H9 (cell line): ENCODE results near the gene ATG2B. TPM values are rescaled to one million over a fixed set of nuclear protein-coding genes. Genes with fewer than 3 reads are reported as not detected.

Experiments used
- DNase-seq: peaks from one replicate; pipeline ENCODE4 v3.0.0-alpha.2; 2017
- H2AFZ ChIP-seq: one replicate; pipeline ENCODE4 v1.6.1; 2013; ENCODE audit warnings: mild to moderate bottlenecking, low read length, control low read depth, moderate library complexity
- H2AK5ac ChIP-seq: 2 replicates; pipeline ENCODE4 v1.6.1; 2013; ENCODE audit warnings: low read length, control low read depth, mixed read lengths; ENCODE audit not compliant: insufficient read length
- H2BK120ac ChIP-seq: one replicate; pipeline ENCODE4 v1.6.1; 2013; ENCODE audit warnings: low read depth, mild to moderate bottlenecking, low read length, control low read depth, inconsistent platforms; ENCODE audit not compliant: poor library complexity, severe bottlenecking
- H2BK12ac ChIP-seq: 2 replicates; pipeline ENCODE4 v1.6.1; 2013; ENCODE audit warnings: low read length, control low read depth, mixed read lengths, low read depth; ENCODE audit not compliant: insufficient read length
- H2BK15ac ChIP-seq: 2 replicates; pipeline ENCODE4 v1.6.1; 2013; ENCODE audit warnings: low read depth, low read length, control low read depth
- H2BK20ac ChIP-seq: one replicate; pipeline ENCODE4 v1.6.1; 2013; ENCODE audit warnings: low read depth, mild to moderate bottlenecking, low read length, control low read depth, inconsistent platforms; ENCODE audit not compliant: poor library complexity, severe bottlenecking
- H2BK5ac ChIP-seq: 2 replicates; pipeline ENCODE4 v1.6.1; 2013; ENCODE audit warnings: low read length, control low read depth, mixed read lengths; ENCODE audit not compliant: insufficient read length
- H3K14ac ChIP-seq: 2 replicates; pipeline ENCODE4 v1.6.1; 2013; ENCODE audit warnings: low read length, control low read depth; ENCODE audit not compliant: insufficient read depth
- H3K18ac ChIP-seq: 2 replicates; pipeline ENCODE4 v1.6.1; 2013; ENCODE audit warnings: low read depth, mild to moderate bottlenecking, mixed read lengths, low read length, control low read depth; ENCODE audit not compliant: insufficient read length
- H3K23ac ChIP-seq: 2 replicates; pipeline ENCODE4 v1.6.1; 2013; ENCODE audit warnings: low read length, control low read depth, mixed read lengths, low read depth; ENCODE audit not compliant: insufficient read length
- H3K23me2 ChIP-seq: 2 replicates; pipeline ENCODE4 v1.6.1; 2013; ENCODE audit warnings: low read depth, mild to moderate bottlenecking, mixed read lengths, low read length, control low read depth; ENCODE audit not compliant: insufficient read length, poor library complexity, severe bottlenecking
- H3K27ac ChIP-seq: 2 replicates; pipeline ENCODE4 v1.5.1; 2013; ENCODE audit warnings: low read length, control low read depth, mixed read lengths, low read depth; ENCODE audit not compliant: insufficient read length
- H3K27me3 ChIP-seq: 2 replicates; pipeline ENCODE4 v1.6.1; 2013; ENCODE audit warnings: low read length, control low read depth, inconsistent platforms; ENCODE audit not compliant: insufficient read depth
- H3K4ac ChIP-seq: 2 replicates; pipeline ENCODE4 v1.6.1; 2013; ENCODE audit warnings: low read depth, mild to moderate bottlenecking, control low read depth, inconsistent platforms, low read length, moderate library complexity
- H3K4me1 ChIP-seq: 2 replicates; pipeline ENCODE4 v1.6.1; 2013; ENCODE audit warnings: low read length, control low read depth, inconsistent platforms; ENCODE audit not compliant: insufficient read depth
- H3K4me2 ChIP-seq: 2 replicates; pipeline ENCODE4 v1.6.1; 2013; ENCODE audit warnings: low read length, control low read depth, mixed read lengths; ENCODE audit not compliant: insufficient read length, insufficient read depth
- H3K56ac ChIP-seq: 2 replicates; pipeline ENCODE4 v1.6.1; 2013; ENCODE audit warnings: low read depth, mild to moderate bottlenecking, mixed read lengths, low read length, control low read depth; ENCODE audit not compliant: insufficient read length
- H3K79me1 ChIP-seq: 2 replicates; pipeline ENCODE4 v1.6.1; 2013; ENCODE audit warnings: low read depth, mild to moderate bottlenecking, moderate library complexity, low read length, control low read depth, inconsistent platforms; ENCODE audit not compliant: insufficient read depth, poor library complexity, severe bottlenecking
- H3K79me2 ChIP-seq: 2 replicates; pipeline ENCODE4 v1.6.1; 2013; ENCODE audit warnings: low read length, control low read depth, inconsistent platforms; ENCODE audit not compliant: insufficient read depth
- H3K9ac ChIP-seq: 2 replicates; pipeline ENCODE4 v1.6.1; 2013; ENCODE audit warnings: low read length, control low read depth, mixed read lengths; ENCODE audit not compliant: insufficient read length; ENCODE audit errors: extremely low read depth
- H3K9me3 ChIP-seq: one replicate; pipeline ENCODE4 v1.6.1; 2013; ENCODE audit warnings: low read depth, low read length, inconsistent platforms; ENCODE audit not compliant: control insufficient read depth
- H3T11ph ChIP-seq: one replicate; pipeline ENCODE4 v1.6.1; 2013; ENCODE audit warnings: mild to moderate bottlenecking, low read length, control low read depth, inconsistent platforms
- H4K20me1 ChIP-seq: one replicate; pipeline ENCODE4 v1.6.1; 2013; ENCODE audit not compliant: control insufficient read depth, insufficient read length, insufficient read depth
- H4K5ac ChIP-seq: 2 replicates; pipeline ENCODE4 v1.6.1; 2013; ENCODE audit warnings: low read depth, mild to moderate bottlenecking, mixed read lengths, low read length, control low read depth; ENCODE audit not compliant: insufficient read length
- H4K8ac ChIP-seq: replicated peaks from 2 replicates; pipeline ENCODE4 v1.6.1; 2013; ENCODE audit warnings: low read length, control low read depth, mixed read lengths, low read depth; ENCODE audit not compliant: insufficient read length
- H4K91ac ChIP-seq: 2 replicates; pipeline ENCODE4 v1.6.1; 2013; ENCODE audit warnings: low read depth, mild to moderate bottlenecking, moderate library complexity, mixed read lengths, low read length, control low read depth; ENCODE audit not compliant: insufficient read length
- H3K27ac Mint-ChIP-seq, 3 experiments: 2 replicates in 2 of 3; 3 replicates in 1 of 3; pipeline ENCODE4 v1.8.0; 2020 to 2021; ENCODE audit warnings: mixed read lengths in 3 of 3, mild to moderate bottlenecking in 1 of 3, moderate library complexity in 1 of 3
- H3K27me3 Mint-ChIP-seq: 2 replicates; pipeline ENCODE4 v1.8.0; 2021; ENCODE audit warnings: low read depth, mild to moderate bottlenecking, moderate library complexity, mixed read lengths
- H3K36me3 Mint-ChIP-seq, 3 experiments: 2 replicates in 2 of 3; 3 replicates in 1 of 3; pipeline ENCODE4 v1.8.0; 2020 to 2021; ENCODE audit warnings: low read depth in 3 of 3, mixed read lengths in 3 of 3; ENCODE audit not compliant: insufficient read depth in 1 of 3
- H3K4me1 Mint-ChIP-seq, 2 experiments: 2 replicates each; pipeline ENCODE4 v1.8.0; 2020; ENCODE audit warnings: mixed read lengths in 2 of 2
- H3K4me3 Mint-ChIP-seq, 2 experiments: 2 replicates in 1 of 2; 3 replicates in 1 of 2; pipeline ENCODE4 v1.8.0; 2020 to 2021; ENCODE audit warnings: mild to moderate bottlenecking in 2 of 2, mixed read lengths in 2 of 2, moderate library complexity in 1 of 2
- H3K9me3 Mint-ChIP-seq, 2 experiments: 2 replicates in 1 of 2; 3 replicates in 1 of 2; pipeline ENCODE4 v1.8.0; 2020; ENCODE audit warnings: mild to moderate bottlenecking in 2 of 2, mixed read lengths in 2 of 2, moderate library complexity in 1 of 2
- CTCF ChIP-seq: fragments of 200-600 bp; sonication (generic); conservative IDR thresholded peaks from 3 replicates; pipeline ENCODE4 v1.8.0; 2021; ENCODE audit warnings: antibody characterized with exemption, mild to moderate bottlenecking
- WGBS: extraction: QIAGEN DNeasy Blood & Tissue Kit; methylation state at CpG from one replicate; pipeline ENCODE4 v1.1.7; 2013; ENCODE audit warnings: missing lambda C conversion rate, low lambda C conversion rate, mixed read lengths; ENCODE audit not compliant: insufficient read length; ENCODE audit errors: extremely low coverage; 5-methylcytosine and 5-hydroxymethylcytosine counted together
- total RNA-seq: library from RNA; stranded (reverse); gene quantifications from 2 replicates; pipeline ENCODE4 v1.2.1, GENCODE V29; 2021

The ATG2B gene
- total RNA-seq, 1 experiment from 2014 or later, result 12.6 TPM

DNA sequence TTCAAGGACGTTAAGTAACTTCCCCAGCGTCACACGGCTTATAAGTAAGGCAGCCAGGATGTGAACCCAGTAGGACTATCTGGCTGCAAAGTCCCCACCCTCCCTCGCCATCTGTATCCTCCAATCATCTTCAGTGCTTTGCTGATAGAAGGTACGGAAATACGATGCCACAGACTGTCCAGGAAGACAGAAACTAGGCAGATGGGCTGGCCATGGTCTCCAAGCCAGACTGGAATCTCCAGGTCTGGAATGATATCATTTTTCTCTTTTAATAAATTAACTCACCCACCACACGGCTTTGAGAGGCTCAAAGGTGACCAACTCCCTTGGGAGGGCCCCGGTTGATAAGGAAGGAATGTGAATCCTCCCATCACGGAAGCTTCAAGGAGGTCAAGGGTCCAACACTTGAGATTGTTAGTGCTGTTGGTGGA, 123.4 kb downstream of the ATG2B start:
- H3K4me1 ChIP-seq, result peaks cover 6% of the 10 kb centered on the region
- H4K20me1 ChIP-seq, result no peaks in the 10 kb centered on the region
- no peak overlapping the region for H3K4me2 ChIP-seq
- no peak overlapping the region for H2AK5ac ChIP-seq
- no peak overlapping the region for H3K18ac ChIP-seq
- Mint-ChIP-seq H3K4me1 (peaks cover 7 to 8% of the 10 kb centered on the region in 2 experiments), H3K36me3 (no peaks in the 10 kb centered on the region), H3K9me3 (peaks cover 8 to 10% of the 10 kb centered on the region in 2 experiments; a peak in 4 of 5 replicates), H3K27me3 (peaks cover 6% of the 10 kb centered on the region), H3K4me3 (no peak overlapping the region), H3K27ac (peak overlapping the region in 1 of 3 experiments; percentile 80; a peak in 1 of 7 replicates)
- no CpG with 5 or more reads among the region's 9 CpGs for WGBS
- no peak overlapping the region for H2BK120ac ChIP-seq
- no peak for TF ChIP-seq CTCF
- H3T11ph ChIP-seq, result no peak overlapping the region
- no peak overlapping the region for H4K8ac ChIP-seq
- no peak overlapping the region for H2AFZ ChIP-seq
- no peak overlapping the region for H2BK20ac ChIP-seq
- no peak overlapping the region for H3K4ac ChIP-seq
- H3K14ac ChIP-seq, result no peak overlapping the region
- no peaks in the 10 kb centered on the region for H3K23me2 ChIP-seq
- H3K23ac ChIP-seq, result no peak overlapping the region
- H4K5ac ChIP-seq, result no peak overlapping the region
- no peak overlapping the region for H3K27ac ChIP-seq
- no peaks in the 10 kb centered on the region for H3K79me1 ChIP-seq
- H2BK12ac ChIP-seq, result no peak overlapping the region
- H3K79me2 ChIP-seq, result no peaks in the 10 kb centered on the region
- H2BK5ac ChIP-seq, result no peak overlapping the region
- no peak overlapping the region for H3K56ac ChIP-seq
- no peak overlapping the region for H3K9ac ChIP-seq
- no peak overlapping the region for H2BK15ac ChIP-seq
- no peak overlapping the region for H4K91ac ChIP-seq
- H3K9me3 ChIP-seq, result no peaks in the 10 kb centered on the region
- H3K27me3 ChIP-seq, result no peaks in the 10 kb centered on the region
- DNase-seq, result no peak
